ENCODE results near the gene KRT10. TPM values are rescaled to one million over a fixed set of nuclear protein-coding genes. Genes with fewer than 3 reads are reported as not detected.

Gene KRT10
- total RNA-seq, 2 experiments from 2014 or later, result 10.7 to 39.7 TPM

DNA sequence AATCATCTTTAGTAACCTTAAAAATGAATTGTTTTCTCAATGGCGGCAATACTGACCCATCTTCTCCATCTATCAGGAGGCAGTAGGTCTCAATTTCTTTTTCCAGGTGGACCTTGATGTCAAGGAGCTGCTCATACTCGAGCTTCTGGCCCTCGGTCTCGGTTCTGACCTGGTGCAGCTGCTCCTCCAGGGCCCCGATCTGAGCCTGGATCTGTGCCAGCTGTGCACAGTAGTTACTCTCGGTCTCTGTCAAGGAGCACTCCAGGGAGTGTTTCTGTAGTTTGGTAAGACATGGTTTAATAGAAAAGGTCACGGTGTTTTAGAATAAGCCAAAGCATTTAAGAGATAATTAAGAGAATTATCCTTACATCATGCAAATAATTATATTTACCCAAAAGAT, 45.0 kb downstream of the KRT10 start:
- no peak overlapping the region for H3K4me2 ChIP-seq (ENCODE audit: low read length)
- intact Hi-C loops (cut with micrococcal nuclease; ENCODE audit: unreplicated experiment), result no loop called here
- DNase-seq (ENCODE audit: low spot score), result no peak
- H3K4me1 ChIP-seq (ENCODE audit: insufficient read depth, low read length, poor library complexity, severe bottlenecking), result no peaks in the 10 kb centered on the region
- no peaks in the 10 kb centered on the region for H3K9me2 ChIP-seq (ENCODE audit: insufficient read depth, low read length)
- CTCF ChIA-PET (ENCODE audit: unreplicated experiment), result no interaction called here
- H2AFZ ChIP-seq (ENCODE audit: low read length), result no peak overlapping the region
- H3K27ac ChIP-seq (ENCODE audit: low read depth, low read length, poor library complexity, severe bottlenecking), result no peak overlapping the region
- H3K4me3 ChIP-seq (ENCODE audit: low read depth, low read length, poor library complexity, severe bottlenecking), result no peak overlapping the region
- H3K79me2 ChIP-seq (ENCODE audit: insufficient read depth, low read depth, low read length), result no peaks in the 10 kb centered on the region
- POLR2A ChIA-PET, result no interaction called here
- no peaks in the 10 kb centered on the region for H4K20me1 ChIP-seq (ENCODE audit: insufficient read depth, low read length)
- H3K9me3 ChIP-seq (ENCODE audit: low read length), result no peaks in the 10 kb centered on the region
- no peaks in the 10 kb centered on the region for H3K36me3 ChIP-seq (ENCODE audit: insufficient read depth, low read length)
- no TSS peak for BruUV-seq (replicated peaks)
- TF ChIP-seq, protein P1, sequence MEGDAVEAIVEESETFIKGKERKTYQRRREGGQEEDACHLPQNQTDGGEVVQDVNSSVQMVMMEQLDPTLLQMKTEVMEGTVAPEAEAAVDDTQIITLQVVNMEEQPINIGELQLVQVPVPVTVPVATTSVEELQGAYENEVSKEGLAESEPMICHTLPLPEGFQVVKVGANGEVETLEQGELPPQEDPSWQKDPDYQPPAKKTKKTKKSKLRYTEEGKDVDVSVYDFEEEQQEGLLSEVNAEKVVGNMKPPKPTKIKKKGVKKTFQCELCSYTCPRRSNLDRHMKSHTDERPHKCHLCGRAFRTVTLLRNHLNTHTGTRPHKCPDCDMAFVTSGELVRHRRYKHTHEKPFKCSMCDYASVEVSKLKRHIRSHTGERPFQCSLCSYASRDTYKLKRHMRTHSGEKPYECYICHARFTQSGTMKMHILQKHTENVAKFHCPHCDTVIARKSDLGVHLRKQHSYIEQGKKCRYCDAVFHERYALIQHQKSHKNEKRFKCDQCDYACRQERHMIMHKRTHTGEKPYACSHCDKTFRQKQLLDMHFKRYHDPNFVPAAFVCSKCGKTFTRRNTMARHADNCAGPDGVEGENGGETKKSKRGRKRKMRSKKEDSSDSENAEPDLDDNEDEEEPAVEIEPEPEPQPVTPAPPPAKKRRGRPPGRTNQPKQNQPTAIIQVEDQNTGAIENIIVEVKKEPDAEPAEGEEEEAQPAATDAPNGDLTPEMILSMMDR (conservative IDR thresholded peaks at IDR 0.05; ENCODE audit: low read length), result no peak
- TF ChIP-seq EZH2phosphoT487 (IDR thresholded peaks at IDR 0.05; ENCODE audit: borderline replicate concordance, low read depth, low read length), result no peak

DNA sequence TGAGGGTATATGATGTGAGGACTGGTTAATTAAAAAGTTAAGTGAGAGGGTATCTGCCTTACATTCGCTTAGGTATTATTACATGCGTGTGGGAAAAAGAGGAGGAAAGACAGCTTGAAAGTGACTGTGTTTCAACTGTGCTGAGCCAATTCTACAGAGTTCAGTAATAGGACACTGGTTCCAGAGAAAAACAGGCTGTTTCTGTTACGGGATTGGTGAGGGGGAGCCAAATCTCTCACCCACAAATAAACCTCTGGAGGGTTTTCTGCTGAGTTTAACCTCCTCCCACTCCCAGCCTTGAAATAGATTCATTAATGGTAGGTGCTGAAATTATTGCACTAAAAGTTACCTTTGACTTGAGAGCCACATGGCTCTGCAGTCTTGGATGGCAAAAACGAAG, 46.5 kb downstream of the KRT10 start:
- Histone ChIP-seq H3K4me3 (ENCODE audit: low read depth, low read length, poor library complexity, severe bottlenecking) (no peak overlapping the region), H3K4me1 (ENCODE audit: insufficient read depth, low read length, poor library complexity, severe bottlenecking) (no peaks in the 10 kb centered on the region), H3K9me3 (ENCODE audit: low read length) (no peaks in the 10 kb centered on the region), H3K9me2 (ENCODE audit: insufficient read depth, low read length) (no peaks in the 10 kb centered on the region), H2AFZ (ENCODE audit: low read length) (no peak overlapping the region), H3K27ac (ENCODE audit: low read depth, low read length, poor library complexity, severe bottlenecking) (no peak overlapping the region), H3K79me2 (ENCODE audit: insufficient read depth, low read depth, low read length) (no peaks in the 10 kb centered on the region), H3K36me3 (ENCODE audit: insufficient read depth, low read length) (no peaks in the 10 kb centered on the region), H4K20me1 (ENCODE audit: insufficient read depth, low read length) (no peaks in the 10 kb centered on the region), H3K4me2 (ENCODE audit: low read length) (no peak overlapping the region)
- TF ChIP-seq, protein P1 (conservative IDR thresholded peaks at IDR 0.05; ENCODE audit: low read length), result no peak
- no peak for TF ChIP-seq EZH2phosphoT487 (IDR thresholded peaks at IDR 0.05; ENCODE audit: borderline replicate concordance, low read depth, low read length)
- POLR2A ChIA-PET, result no interaction called here
- no TSS peak for BruUV-seq (replicated peaks)
- CTCF ChIA-PET (ENCODE audit: unreplicated experiment), result no interaction called here
- intact Hi-C loops (cut with micrococcal nuclease; ENCODE audit: unreplicated experiment), result no loop called here
- DNase-seq (ENCODE audit: low spot score), result no peak

DNA sequence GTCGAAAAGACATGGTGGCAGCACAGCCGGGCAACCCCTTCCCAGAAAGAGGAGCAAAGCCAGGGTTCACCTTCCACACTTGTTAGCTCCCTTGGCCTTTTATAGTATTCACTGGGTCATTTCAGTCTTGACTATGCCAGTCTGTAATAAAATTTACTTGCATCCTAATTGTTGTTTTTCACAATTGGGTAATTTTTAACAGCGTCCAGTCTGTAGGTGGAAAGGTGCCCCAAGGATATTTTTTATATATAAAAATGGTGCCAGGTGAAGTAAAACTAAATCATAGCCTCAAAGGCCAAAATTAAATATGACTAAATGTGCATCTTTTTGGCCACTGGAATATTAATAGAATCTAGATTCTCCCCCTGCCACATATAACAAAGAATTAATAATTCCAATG, 50.3 kb downstream of the KRT10 start, which contains the start of gene KRT26:
TSS of gene KRT26 (minus strand) at position 101 of the 400 bp plus-strand sequence. CDS start at position 13, 88 bp downstream.
- no peaks in the 10 kb centered on the region for H3K79me2 ChIP-seq (ENCODE audit: insufficient read depth, low read depth, low read length)
- H3K4me3 ChIP-seq (ENCODE audit: low read depth, low read length, poor library complexity, severe bottlenecking), result no peak within 1 kb of the TSS
- H3K27ac ChIP-seq (ENCODE audit: low read depth, low read length, poor library complexity, severe bottlenecking), result no peak within 1 kb of the TSS
- H4K20me1 ChIP-seq (ENCODE audit: insufficient read depth, low read length), result no peaks in the 10 kb centered on the region
- TF ChIP-seq EZH2phosphoT487 (IDR thresholded peaks at IDR 0.05; ENCODE audit: borderline replicate concordance, low read depth, low read length), result no peak
- TF ChIP-seq, protein P1 (conservative IDR thresholded peaks at IDR 0.05; ENCODE audit: low read length), result no peak
- BruUV-seq (replicated peaks), result no TSS peak
- H3K9me2 ChIP-seq (ENCODE audit: insufficient read depth, low read length), result no peaks in the 10 kb centered on the region
- no peak within 1 kb of the TSS for H2AFZ ChIP-seq (ENCODE audit: low read length)
- POLR2A ChIA-PET, result no interaction called here
- H3K9me3 ChIP-seq (ENCODE audit: low read length), result no peaks in the 10 kb centered on the region
- no peaks in the 10 kb centered on the region for H3K4me1 ChIP-seq (ENCODE audit: insufficient read depth, low read length, poor library complexity, severe bottlenecking)
- no peak within 1 kb of the TSS for H3K4me2 ChIP-seq (ENCODE audit: low read length)
- intact Hi-C loops (cut with micrococcal nuclease; ENCODE audit: unreplicated experiment), result no loop called here
- CTCF ChIA-PET (ENCODE audit: unreplicated experiment), result no interaction called here
- no peaks in the 10 kb centered on the region for H3K36me3 ChIP-seq (ENCODE audit: insufficient read depth, low read length)
- DNase-seq (ENCODE audit: low spot score), result no peak

Other genes starting within 250 kb of the KRT10 start
- 75.9 and 98.7 TPM in 2 replicates for gene SMARCE1, start 174.8 kb downstream of the KRT10 start, total RNA-seq (2014; rRNA removed; shearing (Covaris generic))
- 109 and 123 TPM in 2 replicates for gene SMARCE1, start 174.8 kb downstream of the KRT10 start, total RNA-seq (2022)
- not detected in 2 replicates for gene KRT222, start 157.4 kb downstream of the KRT10 start, total RNA-seq (2014; rRNA removed; shearing (Covaris generic))
- not detected in 2 replicates for gene KRT222, start 157.4 kb downstream of the KRT10 start, total RNA-seq (2022)
- gene KRT24, start 118.9 kb downstream of the KRT10 start, total RNA-seq (2014; rRNA removed; shearing (Covaris generic)), result not detected in 2 replicates
- not detected in 2 replicates for gene KRT24, start 118.9 kb downstream of the KRT10 start, total RNA-seq (2022)
- not detected in 2 replicates for gene KRT25, start 67.3 kb downstream of the KRT10 start, total RNA-seq (2014; rRNA removed; shearing (Covaris generic))
- not detected in 2 replicates for gene KRT25, start 67.3 kb downstream of the KRT10 start, total RNA-seq (2022)
- gene KRT26, start 50.4 kb downstream of the KRT10 start, total RNA-seq (2014; rRNA removed; shearing (Covaris generic)), result not detected in 2 replicates
- not detected in 2 replicates for gene KRT26, start 50.4 kb downstream of the KRT10 start, total RNA-seq (2022)
- gene KRT27, start 40.1 kb downstream of the KRT10 start, total RNA-seq (2014; rRNA removed; shearing (Covaris generic)), result not detected in 2 replicates
- gene KRT27, start 40.1 kb downstream of the KRT10 start, total RNA-seq (2022), result not detected in 2 replicates
- gene KRT28, start 22.7 kb downstream of the KRT10 start, total RNA-seq (2014; rRNA removed; shearing (Covaris generic)), result not detected in 2 replicates
- not detected in 2 replicates for gene KRT28, start 22.7 kb downstream of the KRT10 start, total RNA-seq (2022)
- not detected in 2 replicates for gene KRT12, start 44.6 kb upstream of the KRT10 start, total RNA-seq (2014; rRNA removed; shearing (Covaris generic))
- gene KRT12, start 44.6 kb upstream of the KRT10 start, total RNA-seq (2022), result not detected in 2 replicates
- gene KRT20, start 62.6 kb upstream of the KRT10 start, total RNA-seq (2014; rRNA removed; shearing (Covaris generic)), result not detected in 2 replicates
- gene KRT20, start 62.6 kb upstream of the KRT10 start, total RNA-seq (2022), result not detected in 2 replicates
- gene KRT23, start 115.0 kb upstream of the KRT10 start, total RNA-seq (2014; rRNA removed; shearing (Covaris generic)), result not detected in 2 replicates
- not detected in 2 replicates for gene KRT23, start 115.0 kb upstream of the KRT10 start, total RNA-seq (2022)
- gene KRT39, start 144.3 kb upstream of the KRT10 start, total RNA-seq (2014; rRNA removed; shearing (Covaris generic)), result not detected in 2 replicates
- gene KRT39, start 144.3 kb upstream of the KRT10 start, total RNA-seq (2022), result not detected in 2 replicates
- not detected in 2 replicates for gene KRT40, start 161.7 kb upstream of the KRT10 start, total RNA-seq (2014; rRNA removed; shearing (Covaris generic))
- not detected in 2 replicates for gene KRT40, start 161.7 kb upstream of the KRT10 start, total RNA-seq (2022)
- not detected in 2 replicates for gene KRTAP3-3, start 171.6 kb upstream of the KRT10 start, total RNA-seq (2014; rRNA removed; shearing (Covaris generic))
- gene KRTAP3-3, start 171.6 kb upstream of the KRT10 start, total RNA-seq (2022), result not detected in 2 replicates
- gene KRTAP3-2, start 177.3 kb upstream of the KRT10 start, total RNA-seq (2014; rRNA removed; shearing (Covaris generic)), result not detected in 2 replicates
- not detected in 2 replicates for gene KRTAP3-2, start 177.3 kb upstream of the KRT10 start, total RNA-seq (2022)
- not detected in 2 replicates for gene KRTAP3-1, start 186.5 kb upstream of the KRT10 start, total RNA-seq (2014; rRNA removed; shearing (Covaris generic))
- not detected in 2 replicates for gene KRTAP3-1, start 186.5 kb upstream of the KRT10 start, total RNA-seq (2022)
- not detected in 2 replicates for gene KRTAP1-5, start 204.6 kb upstream of the KRT10 start, total RNA-seq (2014; rRNA removed; shearing (Covaris generic))
- gene KRTAP1-5, start 204.6 kb upstream of the KRT10 start, total RNA-seq (2022), result not detected in 2 replicates
- gene KRTAP1-4, start 207.6 kb upstream of the KRT10 start, total RNA-seq (2014; rRNA removed; shearing (Covaris generic)), result not detected in 2 replicates
- not detected in 2 replicates for gene KRTAP1-4, start 207.6 kb upstream of the KRT10 start, total RNA-seq (2022)
- not detected in 2 replicates for gene KRTAP1-3, start 212.3 kb upstream of the KRT10 start, total RNA-seq (2014; rRNA removed; shearing (Covaris generic))
- gene KRTAP1-3, start 212.3 kb upstream of the KRT10 start, total RNA-seq (2022), result not detected in 2 replicates
- gene KRTAP1-1, start 218.8 kb upstream of the KRT10 start, total RNA-seq (2014; rRNA removed; shearing (Covaris generic)), result not detected in 2 replicates
- gene KRTAP1-1, start 218.8 kb upstream of the KRT10 start, total RNA-seq (2022), result not detected in 2 replicates
- not detected in 2 replicates for gene KRTAP2-1, start 224.7 kb upstream of the KRT10 start, total RNA-seq (2014; rRNA removed; shearing (Covaris generic))
- not detected in 2 replicates for gene KRTAP2-1, start 224.7 kb upstream of the KRT10 start, total RNA-seq (2022)
- not detected in 2 replicates for gene KRTAP2-2, start 232.6 kb upstream of the KRT10 start, total RNA-seq (2014; rRNA removed; shearing (Covaris generic))
- not detected in 2 replicates for gene KRTAP2-2, start 232.6 kb upstream of the KRT10 start, total RNA-seq (2022)
- gene KRTAP2-3, start 237.5 kb upstream of the KRT10 start, total RNA-seq (2014; rRNA removed; shearing (Covaris generic)), result not detected in 2 replicates
- not detected in 2 replicates for gene KRTAP2-3, start 237.5 kb upstream of the KRT10 start, total RNA-seq (2022)
- gene KRTAP2-4, start 243.3 kb upstream of the KRT10 start, total RNA-seq (2014; rRNA removed; shearing (Covaris generic)), result not detected in 2 replicates
- not detected in 2 replicates for gene KRTAP2-4, start 243.3 kb upstream of the KRT10 start, total RNA-seq (2022)